HFF-Myc (cell line): ENCODE measurements around the gene LMBR1.

ENCODE experiments used
- DNase-seq: peaks from one replicate; pipeline ENCODE4 v3.0.0-alpha.2; 2011; ENCODE audit warnings: low read depth; ENCODE audit errors: extremely low read depth
- H3K4me3 ChIP-seq: replicated peaks from 2 replicates; pipeline ENCODE4 v1.5.1; 2011; ENCODE audit warnings: low read depth, mild to moderate bottlenecking, control low read depth, low read length
- CTCF ChIP-seq: IDR thresholded peaks from 2 replicates; pipeline ENCODE4 v1.5.1; 2012; ENCODE audit warnings: mild to moderate bottlenecking, low read depth, low read length, control low read depth; ENCODE audit errors: missing control alignments

The LMBR1 gene

GRCh38 chr7:156659961-156660360, 233.0 kb downstream of the LMBR1 start:
- H3K4me3 ChIP-seq = no peak overlapping the region
- no peak for TF ChIP-seq CTCF
- no peak for DNase-seq

GRCh38 chr7:156659203-156659602, 233.8 kb downstream of the LMBR1 start:
- no peak for TF ChIP-seq CTCF
- H3K4me3 ChIP-seq = no peak overlapping the region
- DNase-seq = no peak

DNA sequence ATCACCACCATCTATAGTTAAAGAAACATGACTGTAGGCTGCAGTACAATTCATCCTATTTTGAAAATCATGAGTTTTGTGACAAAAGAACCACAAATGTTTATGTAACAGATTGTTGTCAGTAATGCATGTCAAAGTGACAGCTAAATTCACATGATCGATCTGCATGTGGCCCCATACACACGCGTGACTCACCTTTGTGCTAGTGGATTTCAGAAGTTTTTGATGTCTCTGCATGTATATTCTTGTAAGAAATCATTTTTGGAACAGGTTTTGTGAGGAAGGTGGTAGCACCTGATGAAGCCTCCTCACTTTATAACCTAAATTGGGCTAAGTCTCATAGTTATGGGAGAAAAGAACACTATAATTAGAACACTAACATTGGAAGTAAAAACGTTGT, 235.3 kb downstream of the LMBR1 start:
- no peak overlapping the region for H3K4me3 ChIP-seq
- DNase-seq = no peak
- TF ChIP-seq CTCF = no peak

DNA sequence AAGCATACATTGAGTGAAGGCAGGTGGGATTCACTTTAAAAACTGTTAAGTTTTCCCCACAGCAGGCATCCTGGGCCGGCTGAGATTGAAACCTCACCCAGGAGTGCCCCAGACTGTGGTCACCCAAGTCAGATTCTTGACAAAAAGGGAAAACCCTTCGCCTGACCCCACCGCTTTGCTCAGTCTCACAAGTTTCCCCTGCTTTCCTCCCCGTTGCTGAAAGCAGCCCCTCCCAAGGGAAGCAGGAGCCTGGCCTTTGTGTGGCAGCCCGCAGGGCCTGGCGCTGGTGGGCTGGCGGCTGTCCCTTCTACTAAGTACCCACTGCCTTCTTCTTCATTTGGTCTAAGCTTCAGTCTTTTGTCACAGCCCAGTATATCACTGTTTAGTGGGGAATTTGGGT, 236.4 kb downstream of the LMBR1 start:
- no peak for TF ChIP-seq CTCF
- no peak for DNase-seq
- no peak overlapping the region for H3K4me3 ChIP-seq

DNA sequence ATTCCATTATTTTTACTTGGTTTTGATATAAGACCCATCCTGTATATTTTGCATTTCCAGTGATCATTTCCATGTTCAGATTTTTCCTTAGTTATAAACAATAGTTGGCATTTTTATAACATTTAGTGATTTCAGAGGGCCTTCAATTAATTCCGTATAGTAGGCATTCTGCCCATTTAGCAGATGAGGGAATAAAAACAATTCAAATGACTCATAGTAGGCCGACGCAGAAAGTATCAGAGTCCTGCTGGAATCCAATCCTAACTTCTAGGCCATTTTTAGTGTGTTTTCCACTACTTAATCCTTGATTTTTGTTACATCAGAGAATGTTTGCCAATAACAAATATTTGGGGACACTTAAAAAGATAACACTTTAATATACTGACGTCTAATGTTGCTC, 237.0 kb downstream of the LMBR1 start:
- no peak overlapping the region for H3K4me3 ChIP-seq
- no peak for DNase-seq
- TF ChIP-seq CTCF = no peak

DNA sequence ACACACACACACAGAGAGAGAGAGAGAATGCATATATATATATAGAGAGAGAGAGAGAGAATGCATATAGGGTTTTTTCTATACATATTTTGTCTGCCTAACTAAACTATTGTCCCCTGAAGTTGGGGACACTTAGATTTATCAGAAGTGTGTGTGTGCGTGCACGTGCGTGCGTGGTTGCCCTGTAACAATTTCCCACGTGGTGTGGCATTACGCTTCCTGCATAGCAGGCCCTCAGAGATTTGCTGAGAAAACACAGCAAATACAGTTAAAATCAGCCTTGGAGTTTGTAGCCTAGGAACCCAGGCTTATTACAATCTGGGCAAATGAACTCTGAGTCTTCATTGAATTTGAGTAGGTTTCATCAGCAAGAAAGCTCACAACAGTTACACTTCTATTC, 237.7 kb downstream of the LMBR1 start:
- no peak for TF ChIP-seq CTCF
- no peak for DNase-seq
- no peak overlapping the region for H3K4me3 ChIP-seq

- TF ChIP-seq CTCF = no peak
- H3K4me3 ChIP-seq = no peak overlapping the region
- DNase-seq = no peak
Measured at GRCh38 chr7:156654511-156655234, 238.3 kb downstream of the LMBR1 start.
